ENCODE data around the gene CADPS2. TPM values are rescaled to one million over a fixed set of nuclear protein-coding genes. Genes with fewer than 3 reads are reported as not detected.

CADPS2 gene
- total and polyA plus RNA-seq, 12 donors: 14.6 to 103 (median 39.4) TPM

GRCh38 chr7:122756860-122757259, 129.4 kb downstream of the CADPS2 start:
- 67 to 90% (median 75%) methylated on average over 1 of the region's 1 CpG for WGBS, 4 donors

GRCh38 chr7:122755696-122756095, 130.6 kb downstream of the CADPS2 start:
- no peak overlapping the region for H3K27ac ChIP-seq
- no peaks in the 10 kb centered on the region for H3K36me3 ChIP-seq (replicated peaks in 1 of 2)
- no peak for DNase-seq
- TF ChIP-seq POLR2A (IDR thresholded peaks at IDR 0.05) (no peak), CTCF (IDR thresholded peaks at IDR 0.05) (no peak)
- intact Hi-C loops (cut with DNase I): no loop called here
- H3K27me3 ChIP-seq: no peaks in the 10 kb centered on the region
- WGBS, 4 donors: 71 to 80% (median 73%) methylated on average over 2 of the region's 2 CpGs
- no peaks in the 10 kb centered on the region for H3K9me3 ChIP-seq (replicated peaks in 1 of 3)
- no peak overlapping the region for H3K4me3 ChIP-seq
- H3K4me1 ChIP-seq (replicated peaks in 1 of 2): no peaks in the 10 kb centered on the region

More at GRCh38 chr7:122756860-122757259, 129.4 kb downstream of the CADPS2 start:
- TF ChIP-seq CTCF (IDR thresholded peaks at IDR 0.05): no peak
- no peak for TF ChIP-seq POLR2A (IDR thresholded peaks at IDR 0.05)
- no peaks in the 10 kb centered on the region for H3K4me1 ChIP-seq (replicated peaks in 1 of 2)
- no peak for DNase-seq
- no peak overlapping the region for H3K4me3 ChIP-seq
- no peaks in the 10 kb centered on the region for H3K36me3 ChIP-seq (replicated peaks in 1 of 2)
- H3K9me3 ChIP-seq (replicated peaks in 1 of 3): no peaks in the 10 kb centered on the region
- intact Hi-C loops (cut with DNase I): no loop called here
- no peak overlapping the region for H3K27ac ChIP-seq
- H3K27me3 ChIP-seq: no peaks in the 10 kb centered on the region

GRCh38 chr7:122752583-122752982, 133.7 kb downstream of the CADPS2 start:
- intact Hi-C loops (cut with DNase I): no loop called here
- no peaks in the 10 kb centered on the region for H3K36me3 ChIP-seq (replicated peaks in 1 of 2)
- H3K27me3 ChIP-seq: no peaks in the 10 kb centered on the region
- TF ChIP-seq CTCF (IDR thresholded peaks at IDR 0.05): no peak
- TF ChIP-seq POLR2A (IDR thresholded peaks at IDR 0.05): no peak
- H3K4me1 ChIP-seq (replicated peaks in 1 of 2): no peaks in the 10 kb centered on the region
- H3K27ac ChIP-seq: no peak overlapping the region
- H3K9me3 ChIP-seq (replicated peaks in 1 of 3): no peaks in the 10 kb centered on the region
- H3K4me3 ChIP-seq: no peak overlapping the region
- DNase-seq: no peak
- WGBS, 4 donors: 83 to 91% (median 87%) methylated on average over 3 of the region's 3 CpGs

GRCh38 chr7:122750389-122750788, 135.9 kb downstream of the CADPS2 start:
- Histone ChIP-seq H3K27ac (no peak overlapping the region), H3K36me3 (replicated peaks in 1 of 2) (no peaks in the 10 kb centered on the region), H3K9me3 (replicated peaks in 1 of 3) (no peaks in the 10 kb centered on the region), H3K27me3 (no peaks in the 10 kb centered on the region), H3K4me1 (replicated peaks in 1 of 2) (no peaks in the 10 kb centered on the region), H3K4me3 (no peak overlapping the region)
- intact Hi-C loops (cut with DNase I): no loop called here
- no peak for DNase-seq
- TF ChIP-seq POLR2A (IDR thresholded peaks at IDR 0.05) (no peak), CTCF (IDR thresholded peaks at IDR 0.05) (no peak)
- 92 to 97% (median 94%) methylated on average over 2 of the region's 2 CpGs for WGBS, 4 donors
